DND-41 (cell line): Measurements from ENCODE around the gene CELSR1.

Experiments
- EZH2 ChIP-seq: IDR thresholded peaks from 3 replicates; pipeline ENCODE4 v1.6.1; 2012; ENCODE audit warnings: borderline replicate concordance, low read depth, mild to moderate bottlenecking, moderate library complexity, low read length, inconsistent platforms; ENCODE audit not compliant: severe bottlenecking
- TF ChIP-seq, protein P1 (sequence below): IDR thresholded peaks from 2 replicates; pipeline ENCODE4 v1.5.1; 2012; ENCODE audit warnings: borderline replicate concordance, low read length, moderate library complexity, mild to moderate bottlenecking; ENCODE audit not compliant: poor library complexity, severe bottlenecking; ENCODE audit errors: extremely low read depth

DNA sequence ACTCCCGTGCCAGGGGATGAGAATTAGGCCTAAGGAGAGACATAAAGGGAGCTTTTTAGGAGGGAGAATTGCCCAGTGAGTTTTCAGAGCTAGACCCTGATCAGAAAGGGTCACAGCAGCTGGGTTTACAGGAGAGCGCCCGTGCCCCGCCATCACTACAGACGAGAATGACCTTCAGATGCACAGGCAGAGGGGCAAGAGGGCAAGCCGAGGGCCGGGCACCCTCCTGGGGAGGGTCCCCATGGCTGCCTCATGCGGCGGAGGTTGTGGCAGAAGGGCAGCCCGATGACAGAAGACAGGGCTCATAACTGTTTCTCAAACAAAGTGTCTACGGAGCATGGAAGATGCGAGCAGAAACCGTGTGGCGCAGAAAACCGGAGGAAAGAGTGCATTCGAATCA lies 129.7 kb downstream of the CELSR1 start:
- TF ChIP-seq, protein P1, sequence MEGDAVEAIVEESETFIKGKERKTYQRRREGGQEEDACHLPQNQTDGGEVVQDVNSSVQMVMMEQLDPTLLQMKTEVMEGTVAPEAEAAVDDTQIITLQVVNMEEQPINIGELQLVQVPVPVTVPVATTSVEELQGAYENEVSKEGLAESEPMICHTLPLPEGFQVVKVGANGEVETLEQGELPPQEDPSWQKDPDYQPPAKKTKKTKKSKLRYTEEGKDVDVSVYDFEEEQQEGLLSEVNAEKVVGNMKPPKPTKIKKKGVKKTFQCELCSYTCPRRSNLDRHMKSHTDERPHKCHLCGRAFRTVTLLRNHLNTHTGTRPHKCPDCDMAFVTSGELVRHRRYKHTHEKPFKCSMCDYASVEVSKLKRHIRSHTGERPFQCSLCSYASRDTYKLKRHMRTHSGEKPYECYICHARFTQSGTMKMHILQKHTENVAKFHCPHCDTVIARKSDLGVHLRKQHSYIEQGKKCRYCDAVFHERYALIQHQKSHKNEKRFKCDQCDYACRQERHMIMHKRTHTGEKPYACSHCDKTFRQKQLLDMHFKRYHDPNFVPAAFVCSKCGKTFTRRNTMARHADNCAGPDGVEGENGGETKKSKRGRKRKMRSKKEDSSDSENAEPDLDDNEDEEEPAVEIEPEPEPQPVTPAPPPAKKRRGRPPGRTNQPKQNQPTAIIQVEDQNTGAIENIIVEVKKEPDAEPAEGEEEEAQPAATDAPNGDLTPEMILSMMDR = no peak
- no peak for TF ChIP-seq EZH2
